GM18499 (cell line): ENCODE measurements around the gene EGFLAM.

Source experiments
- ATAC-seq: cut with Tn5 transposase; IDR thresholded peaks from one replicate; pipeline ENCODE4 v1.9.1; 2021; ENCODE audit warnings: moderate number of reproducible peaks; ENCODE audit not compliant: insufficient read depth, unreplicated experiment

The EGFLAM gene

GRCh38 chr5:38258319-38259061 lies at the start of gene EGFLAM:
Gene EGFLAM (plus strand): TSS chr5:38258559. CDS start chr5:38258755, 196 bp downstream.
- no peak for ATAC-seq

GRCh38 chr5:38208782-38209378 lies 49.5 kb upstream of the EGFLAM start:
- no peak for ATAC-seq

- no peak for ATAC-seq
These were observed 47.5 kb upstream of the EGFLAM start for GRCh38 chr5:38210676-38211353.

DNA sequence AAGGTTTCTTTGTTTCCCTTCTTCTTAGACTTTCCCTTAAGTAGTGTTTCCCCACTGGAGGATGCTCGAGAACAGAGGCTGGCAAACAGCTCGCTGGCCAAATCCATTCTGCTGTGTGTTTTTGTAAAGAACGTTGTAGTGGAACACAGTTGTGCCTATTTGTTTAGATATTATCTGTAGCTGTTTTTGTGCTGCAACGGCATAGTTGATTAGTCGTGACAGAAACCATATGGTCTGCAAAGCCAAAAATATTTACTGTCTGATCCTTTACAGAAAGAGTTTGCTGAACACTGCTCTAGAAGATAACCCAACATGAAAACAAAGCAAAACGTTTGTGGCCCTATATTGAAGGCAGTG lies 47.0 kb upstream of the EGFLAM start:
- ATAC-seq: no peak

DNA sequence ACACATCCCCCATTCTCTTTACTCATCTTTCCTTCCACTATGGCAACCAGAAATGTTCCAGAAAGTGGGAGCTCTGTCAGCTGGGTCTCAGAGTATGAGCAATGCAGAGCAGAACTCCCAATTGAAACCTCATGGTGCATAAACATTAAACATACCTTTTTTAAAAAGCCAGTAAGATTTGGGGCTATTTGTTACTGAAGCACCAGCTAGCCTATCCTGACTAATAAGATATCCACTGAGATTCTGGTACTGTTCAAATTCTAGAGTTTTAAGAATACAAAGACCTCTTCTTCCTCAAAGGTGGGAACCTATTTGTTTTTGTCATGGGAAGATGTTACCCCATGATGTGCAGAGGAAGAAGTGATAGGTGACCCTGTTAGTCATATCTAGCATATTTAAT lies 46.1 kb upstream of the EGFLAM start:
- no peak for ATAC-seq

GRCh38 chr5:38226091-38226490 lies 32.3 kb upstream of the EGFLAM start:
- ATAC-seq: no peak

- no peak for ATAC-seq
These were observed 29.4 kb upstream of the EGFLAM start for GRCh38 chr5:38228914-38229313.

GRCh38 chr5:38234737-38235136 lies 23.6 kb upstream of the EGFLAM start:
- no peak for ATAC-seq

DNA sequence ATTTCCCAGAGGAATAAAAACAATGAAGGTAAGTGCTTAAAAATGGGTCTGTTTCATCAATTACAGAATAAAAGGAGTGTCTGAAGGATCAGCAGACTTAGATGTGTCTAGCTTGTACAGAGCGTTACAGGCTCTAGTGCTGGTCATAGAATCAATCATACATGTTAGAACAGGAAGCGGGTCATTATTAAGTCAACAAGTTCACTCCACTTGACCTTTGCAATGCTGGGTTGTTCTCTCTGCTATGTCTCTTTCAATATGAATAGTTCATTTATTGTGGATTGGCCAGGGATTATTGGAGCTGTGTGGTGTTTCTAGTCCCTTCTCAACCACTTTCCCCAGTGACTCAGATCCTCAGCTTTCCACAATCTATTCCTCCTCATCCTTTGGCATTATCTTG lies 20.7 kb upstream of the EGFLAM start:
- ATAC-seq: no peak

DNA sequence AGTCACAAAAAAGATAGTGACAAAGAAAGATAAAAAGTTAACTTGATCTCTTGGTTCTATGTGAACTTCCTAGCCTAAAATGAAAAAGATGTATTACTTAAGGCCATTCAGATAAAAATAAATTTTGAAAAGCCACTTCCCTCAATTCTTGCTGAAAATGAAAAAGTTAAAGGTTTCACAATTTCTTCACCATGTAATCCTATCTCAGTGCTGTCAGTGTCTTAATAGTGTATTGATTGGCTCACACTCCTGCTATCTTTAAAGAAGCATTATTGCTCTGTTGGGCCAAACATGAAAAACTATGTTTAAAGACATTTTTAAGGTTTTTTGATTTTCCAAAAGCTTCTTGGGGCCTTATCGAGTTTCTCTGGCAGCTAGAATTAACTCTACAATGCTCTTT lies 18.1 kb upstream of the EGFLAM start:
- ATAC-seq: no peak

GRCh38 chr5:38241655-38242054 lies 16.7 kb upstream of the EGFLAM start:
- ATAC-seq: no peak

GRCh38 chr5:38245307-38245706 lies 13.1 kb upstream of the EGFLAM start:
- no peak for ATAC-seq

DNA sequence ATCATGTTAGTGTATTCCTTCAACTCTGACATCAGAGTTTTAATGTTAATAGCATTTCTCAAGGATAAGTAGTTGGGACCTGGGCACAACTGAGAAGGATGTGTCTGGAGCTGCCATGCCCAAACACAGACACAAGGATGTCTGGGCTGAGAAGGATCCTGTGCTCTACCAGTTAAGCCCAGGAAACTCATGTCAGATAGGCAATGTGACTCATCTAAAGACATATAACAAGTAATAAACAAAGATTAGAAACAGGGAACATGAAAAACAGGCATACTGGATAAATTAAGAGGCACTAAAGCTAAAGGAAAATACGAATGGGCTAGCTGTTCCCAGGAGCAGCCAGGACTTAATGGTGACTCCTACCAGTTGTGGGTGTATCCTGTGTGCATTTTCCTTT lies 9.1 kb upstream of the EGFLAM start:
- ATAC-seq: no peak

GRCh38 chr5:38249812-38250211 lies 8.5 kb upstream of the EGFLAM start:
- no peak for ATAC-seq

- no peak for ATAC-seq
These were observed 7.5 kb upstream of the EGFLAM start for GRCh38 chr5:38250763-38251448.

- ATAC-seq: no peak
These were observed 4.6 kb upstream of the EGFLAM start for GRCh38 chr5:38253759-38254158.

DNA sequence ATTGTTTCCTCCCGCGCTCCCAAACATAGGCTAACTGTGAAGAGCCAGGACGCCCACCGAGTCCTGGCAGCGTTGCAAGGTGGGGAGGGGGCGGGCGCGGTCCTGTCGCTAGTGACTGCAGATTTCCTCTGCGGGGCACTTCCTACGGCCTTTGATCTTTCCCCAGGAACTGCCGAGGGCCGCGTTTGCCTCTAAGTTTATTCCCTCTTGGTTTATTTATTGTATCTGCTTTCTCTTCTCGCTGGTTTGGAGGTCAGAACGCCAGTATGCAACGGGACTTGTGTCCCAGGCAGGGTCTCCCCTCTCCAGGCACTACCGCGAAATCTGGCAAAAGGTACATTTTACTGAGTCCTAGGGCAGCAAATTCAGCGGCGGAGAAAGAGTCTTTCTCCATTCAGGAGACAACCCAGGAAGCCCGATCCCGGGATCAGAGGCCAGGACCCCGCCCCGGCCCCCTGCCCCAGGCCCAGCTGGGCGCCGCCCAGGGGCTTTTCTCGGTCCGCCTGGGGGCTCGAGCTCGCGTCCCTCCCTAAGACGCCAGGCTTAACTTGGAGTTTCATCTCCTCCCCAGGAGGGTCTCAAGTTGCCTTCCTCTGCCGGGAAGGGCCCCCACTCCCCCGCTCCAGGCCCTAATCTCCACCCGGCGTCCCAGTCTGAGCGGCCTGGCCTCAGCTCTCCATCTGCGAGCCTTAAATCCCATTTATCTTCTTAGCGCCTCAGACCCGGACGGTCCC lies 884 bp upstream of the EGFLAM start:
- ATAC-seq: no peak

DNA sequence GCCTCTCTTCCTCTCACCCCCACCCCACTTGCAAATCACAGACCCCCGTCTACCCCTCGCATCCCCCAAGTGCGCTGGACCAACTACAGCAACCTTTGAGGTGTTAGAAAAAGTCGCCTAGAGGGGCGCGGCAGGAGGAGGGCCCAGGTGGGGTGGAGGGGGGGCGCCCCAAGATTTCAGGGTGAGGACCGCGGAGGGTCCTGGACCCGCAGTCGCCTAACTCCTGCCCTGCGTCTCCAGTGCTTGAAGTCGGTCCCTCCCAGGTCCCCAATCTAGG lies 379 bp upstream of the EGFLAM start:
- ATAC-seq: no peak

- no peak for ATAC-seq
These were observed 876 bp downstream of the EGFLAM start for GRCh38 chr5:38259062-38259808.

- no peak for ATAC-seq
These were observed 1.4 kb downstream of the EGFLAM start for GRCh38 chr5:38259809-38260160.
